Inflammatory macrophage treated with lipopolysaccharide for 1 hour (primary cell): ENCODE results near the gene PRKD2.

Experiments
- DNase-seq, 2 donors: peaks; one replicate each; pipeline ENCODE4 v3.0.0-alpha.2; 2020 to 2022

The PRKD2 gene

GRCh38 chr19:46698395-46699321 is 18.3 kb downstream of the PRKD2 start:
- no peak for DNase-seq

GRCh38 chr19:46697204-46697960 is 19.5 kb downstream of the PRKD2 start:
- peak; percentile 28 to 59 for DNase-seq

- no peak for DNase-seq
These were observed 20.1 kb downstream of the PRKD2 start for GRCh38 chr19:46696866-46697203.

- no peak for DNase-seq
These were observed 20.9 kb downstream of the PRKD2 start for GRCh38 chr19:46696052-46696451.

- DNase-seq: no peak
These were observed 23.2 kb downstream of the PRKD2 start for GRCh38 chr19:46693760-46694159.

- no peak for DNase-seq
These were observed 23.8 kb downstream of the PRKD2 start for GRCh38 chr19:46692918-46693722.

- no peak for DNase-seq
These were observed 25.0 kb downstream of the PRKD2 start for GRCh38 chr19:46691948-46692347.

GRCh38 chr19:46691104-46691503 is 25.8 kb downstream of the PRKD2 start:
- no peak for DNase-seq

- no peak for DNase-seq
These were observed 27.6 kb downstream of the PRKD2 start for GRCh38 chr19:46689358-46689757.

GRCh38 chr19:46687438-46688145 is 29.3 kb downstream of the PRKD2 start:
- DNase-seq: no peak

- no peak for DNase-seq
These were observed 31.7 kb downstream of the PRKD2 start for GRCh38 chr19:46685189-46685588.

GRCh38 chr19:46678110-46678732 is 38.7 kb downstream of the PRKD2 start:
- DNase-seq: peak in 1 of 2 donors; percentile 18

- DNase-seq: no peak
These were observed 42.3 kb downstream of the PRKD2 start for GRCh38 chr19:46674416-46675178.

- DNase-seq: no peak
These were observed 46.1 kb downstream of the PRKD2 start for GRCh38 chr19:46670813-46671212.

GRCh38 chr19:46668662-46669061 is 48.3 kb downstream of the PRKD2 start:
- no peak for DNase-seq

- no peak for DNase-seq
These were observed 51.8 kb downstream of the PRKD2 start for GRCh38 chr19:46665072-46665471.

- DNase-seq: peak; percentile 80 to 85
These were observed 55.0 kb downstream of the PRKD2 start for GRCh38 chr19:46661735-46662592.

- peak; percentile 99 to 100 for DNase-seq
These were observed 55.7 kb downstream of the PRKD2 start, which contains the start of gene DACT3 for GRCh38 chr19:46661020-46661731. Gene DACT3 (minus strand): TSS chr19:46661182. CDS start chr19:46661064, 118 bp downstream.

GRCh38 chr19:46660551-46661019 is 56.3 kb downstream of the PRKD2 start:
- no peak for DNase-seq
